Measurements from ENCODE around the gene FDX1.

FDX1 gene

DNA sequence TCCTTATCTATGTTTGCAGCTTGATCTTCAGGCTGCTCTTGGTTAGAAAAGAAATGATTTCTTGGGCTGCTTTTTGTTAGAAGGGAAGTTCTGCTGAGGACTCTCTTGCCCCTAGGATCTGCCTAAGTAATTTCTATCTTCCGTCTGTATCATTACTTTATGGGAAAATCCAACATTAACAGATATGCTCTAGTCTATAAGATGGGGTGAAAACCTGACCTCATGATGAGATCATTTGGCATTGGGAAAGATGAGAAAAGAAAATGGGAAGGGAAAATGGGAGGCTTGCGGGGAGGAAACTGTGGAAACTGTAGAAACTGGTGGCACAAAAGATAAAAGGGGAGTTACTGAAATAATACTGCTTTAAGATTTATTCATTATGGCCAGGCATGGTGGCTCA, 63.6 kb downstream of the FDX1 start:
- H3K9ac ChIP-seq (ENCODE audit: low read depth, low read length): no peak overlapping the region
- peaks cover 13% of the 10 kb centered on the region for H3K4me1 ChIP-seq (ENCODE audit: insufficient read depth, low read length)
- no peaks in the 10 kb centered on the region for H3K36me3 ChIP-seq (ENCODE audit: insufficient read depth, low read length)
- peaks cover 2% of the 10 kb centered on the region; the same call in 1 of the 2 replicates for H3K9me3 ChIP-seq (ENCODE audit: control insufficient read depth, insufficient read depth, low read length)

GRCh38 chr11:110497231-110497978, 67.7 kb downstream of the FDX1 start:
- H3K4me1 ChIP-seq (ENCODE audit: insufficient read depth, low read length): peaks cover 2% of the 10 kb centered on the region; the same call in 1 of the 2 replicates
- no peak overlapping the region for H3K9ac ChIP-seq (ENCODE audit: low read depth, low read length)
- peaks cover 2% of the 10 kb centered on the region; the same call in 1 of the 2 replicates for H3K9me3 ChIP-seq (ENCODE audit: control insufficient read depth, insufficient read depth, low read length)
- H3K36me3 ChIP-seq (ENCODE audit: insufficient read depth, low read length): no peaks in the 10 kb centered on the region

GRCh38 chr11:110501428-110501827, 71.7 kb downstream of the FDX1 start:
- Histone ChIP-seq H3K36me3 (ENCODE audit: insufficient read depth, low read length) (no peaks in the 10 kb centered on the region), H3K9ac (ENCODE audit: low read depth, low read length) (no peak overlapping the region), H3K4me1 (ENCODE audit: insufficient read depth, low read length) (no peaks in the 10 kb centered on the region)

GRCh38 chr11:110505528-110506284, 76.0 kb downstream of the FDX1 start:
- H3K9ac ChIP-seq (ENCODE audit: low read depth, low read length): no peak overlapping the region
- H3K9me3 ChIP-seq (ENCODE audit: control insufficient read depth, insufficient read depth, low read length): no peaks in the 10 kb centered on the region
- no peaks in the 10 kb centered on the region for H3K36me3 ChIP-seq (ENCODE audit: insufficient read depth, low read length)
- no peaks in the 10 kb centered on the region for H3K4me1 ChIP-seq (ENCODE audit: insufficient read depth, low read length)

More at GRCh38 chr11:110501428-110501827, 71.7 kb downstream of the FDX1 start:
- H3K9me3 ChIP-seq (ENCODE audit: control insufficient read depth, insufficient read depth, low read length): no peaks in the 10 kb centered on the region

- H3K4me1 ChIP-seq (ENCODE audit: insufficient read depth, low read length): no peaks in the 10 kb centered on the region
- no peaks in the 10 kb centered on the region for H3K9me3 ChIP-seq (ENCODE audit: control insufficient read depth, insufficient read depth, low read length)
- H3K9ac ChIP-seq (ENCODE audit: low read depth, low read length): no peak overlapping the region
- H3K36me3 ChIP-seq (ENCODE audit: insufficient read depth, low read length): no peaks in the 10 kb centered on the region
Observed at GRCh38 chr11:110507328-110507727, 77.6 kb downstream of the FDX1 start.

- Histone ChIP-seq H3K9ac (ENCODE audit: low read depth, low read length) (no peak overlapping the region), H3K4me1 (ENCODE audit: insufficient read depth, low read length) (no peaks in the 10 kb centered on the region), H3K9me3 (ENCODE audit: control insufficient read depth, insufficient read depth, low read length) (no peaks in the 10 kb centered on the region), H3K36me3 (ENCODE audit: insufficient read depth, low read length) (no peaks in the 10 kb centered on the region)
Observed at GRCh38 chr11:110508786-110509185, 79.0 kb downstream of the FDX1 start.

- Histone ChIP-seq H3K9me3 (ENCODE audit: control insufficient read depth, insufficient read depth, low read length) (no peaks in the 10 kb centered on the region), H3K36me3 (ENCODE audit: insufficient read depth, low read length) (no peaks in the 10 kb centered on the region), H3K4me1 (ENCODE audit: insufficient read depth, low read length) (no peaks in the 10 kb centered on the region)
Observed at GRCh38 chr11:110509472-110509871, 79.7 kb downstream of the FDX1 start.

GRCh38 chr11:110512026-110512425, 82.3 kb downstream of the FDX1 start:
- Histone ChIP-seq H3K9ac (ENCODE audit: low read depth, low read length) (no peak overlapping the region), H3K4me1 (ENCODE audit: insufficient read depth, low read length) (no peaks in the 10 kb centered on the region), H3K36me3 (ENCODE audit: insufficient read depth, low read length) (peaks cover 4% of the 10 kb centered on the region; the same call in 1 of the 2 replicates), H3K9me3 (ENCODE audit: control insufficient read depth, insufficient read depth, low read length) (0 out of 2 replicates have a peak, but pooled peaks cover 2% of the 10 kb centered on the region)

More at GRCh38 chr11:110509472-110509871, 79.7 kb downstream of the FDX1 start:
- H3K9ac ChIP-seq (ENCODE audit: low read depth, low read length): no peak overlapping the region

DNA sequence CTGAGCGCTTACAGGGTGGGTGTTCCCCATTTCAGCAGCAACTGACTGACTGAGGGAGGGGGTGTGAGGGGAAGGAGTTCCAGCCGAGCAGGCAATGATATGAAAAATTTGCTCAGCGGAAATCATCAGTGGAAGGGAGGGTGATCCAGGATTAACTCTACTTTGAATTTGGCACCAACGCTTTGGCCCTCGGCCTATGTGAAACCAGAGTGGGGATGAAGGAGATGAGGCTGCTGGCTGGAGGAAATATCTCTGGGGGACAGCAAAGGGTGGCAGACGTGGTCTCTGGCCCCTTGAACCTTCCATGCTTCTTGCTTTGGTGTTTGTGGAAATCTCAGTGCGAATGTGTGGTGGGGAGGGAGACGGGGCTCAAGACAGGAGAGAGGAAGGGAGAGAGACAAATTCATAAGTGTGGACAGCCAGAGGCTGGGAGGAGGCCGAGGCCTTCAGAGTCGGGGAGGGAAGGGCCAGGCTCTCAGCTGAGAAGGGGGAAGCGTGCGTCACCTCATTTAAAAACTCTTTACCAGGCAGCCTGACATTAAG, 83.6 kb downstream of the FDX1 start:
- Histone ChIP-seq H3K9ac (ENCODE audit: low read depth, low read length) (no peak overlapping the region), H3K36me3 (ENCODE audit: insufficient read depth, low read length) (peaks cover 5% of the 10 kb centered on the region; the same call in 1 of the 2 replicates), H3K9me3 (ENCODE audit: control insufficient read depth, insufficient read depth, low read length) (0 out of 2 replicates have a peak, but pooled peaks cover 3% of the 10 kb centered on the region), H3K4me1 (ENCODE audit: insufficient read depth, low read length) (no peaks in the 10 kb centered on the region)

- Histone ChIP-seq H3K36me3 (ENCODE audit: insufficient read depth, low read length) (peaks cover 5% of the 10 kb centered on the region; the same call in 1 of the 2 replicates), H3K4me1 (ENCODE audit: insufficient read depth, low read length) (no peaks in the 10 kb centered on the region), H3K9ac (ENCODE audit: low read depth, low read length) (no peak overlapping the region), H3K9me3 (ENCODE audit: control insufficient read depth, insufficient read depth, low read length) (0 out of 2 replicates have a peak, but pooled peaks cover 3% of the 10 kb centered on the region)
Observed at GRCh38 chr11:110513846-110514437, 84.2 kb downstream of the FDX1 start.
